Keratinocyte (primary cell): ENCODE data around the gene SYDE2.
"Not testable (repeated sequence)": the region's sequence is repeated elsewhere in the genome, so short reads cannot be mapped to it uniquely, and the experiment has no call there.

Experiments
- EZH2 ChIP-seq: IDR thresholded peaks from one replicate; pipeline ENCODE4 v1.6.1; 2012; ENCODE audit warnings: inconsistent platforms, mild to moderate bottlenecking, low read length, moderate library complexity
- TF ChIP-seq, protein P1 (sequence below), 3 experiments: IDR thresholded peaks in 1 of 3; conservative IDR thresholded peaks in 1 of 3; optimal IDR thresholded peaks in 1 of 3; 2 replicates in 2 of 3; 3 replicates in 1 of 3; pipeline versions ENCODE3 to v1.5.1; 2011; ENCODE audit warnings: low read length in 3 of 3, mild to moderate bottlenecking in 3 of 3, moderate library complexity in 2 of 3, control low read depth in 1 of 3, inconsistent platforms in 1 of 3; ENCODE audit not compliant: insufficient read depth in 2 of 3; ENCODE audit errors: extremely low read depth in 1 of 3

GRCh38 chr1:85146298-85146971, 54.4 kb downstream of the SYDE2 start:
- TF ChIP-seq, protein P1, sequence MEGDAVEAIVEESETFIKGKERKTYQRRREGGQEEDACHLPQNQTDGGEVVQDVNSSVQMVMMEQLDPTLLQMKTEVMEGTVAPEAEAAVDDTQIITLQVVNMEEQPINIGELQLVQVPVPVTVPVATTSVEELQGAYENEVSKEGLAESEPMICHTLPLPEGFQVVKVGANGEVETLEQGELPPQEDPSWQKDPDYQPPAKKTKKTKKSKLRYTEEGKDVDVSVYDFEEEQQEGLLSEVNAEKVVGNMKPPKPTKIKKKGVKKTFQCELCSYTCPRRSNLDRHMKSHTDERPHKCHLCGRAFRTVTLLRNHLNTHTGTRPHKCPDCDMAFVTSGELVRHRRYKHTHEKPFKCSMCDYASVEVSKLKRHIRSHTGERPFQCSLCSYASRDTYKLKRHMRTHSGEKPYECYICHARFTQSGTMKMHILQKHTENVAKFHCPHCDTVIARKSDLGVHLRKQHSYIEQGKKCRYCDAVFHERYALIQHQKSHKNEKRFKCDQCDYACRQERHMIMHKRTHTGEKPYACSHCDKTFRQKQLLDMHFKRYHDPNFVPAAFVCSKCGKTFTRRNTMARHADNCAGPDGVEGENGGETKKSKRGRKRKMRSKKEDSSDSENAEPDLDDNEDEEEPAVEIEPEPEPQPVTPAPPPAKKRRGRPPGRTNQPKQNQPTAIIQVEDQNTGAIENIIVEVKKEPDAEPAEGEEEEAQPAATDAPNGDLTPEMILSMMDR (optimal IDR thresholded peaks at IDR 0.05 in 1 of 3, IDR thresholded peaks at IDR 0.05 in 1 of 3, conservative IDR thresholded peaks at IDR 0.05 in 1 of 3; ENCODE audit: extremely low read depth in 1 of 3, insufficient read depth in 2 of 3, low read length in 3 of 3): not testable (repeated sequence)
- not testable (repeated sequence) for TF ChIP-seq EZH2
